Measurements from ENCODE around the gene CFC1B. TPM values are rescaled to one million over a fixed set of nuclear protein-coding genes. Genes with fewer than 3 reads are reported as not detected.
"Not testable (repeated sequence)": the region's sequence is repeated elsewhere in the genome, so short reads cannot be mapped to it uniquely, and the experiment has no call there.

The CFC1B gene
- total RNA-seq, 2 donors from 2014 or later = not detected

DNA sequence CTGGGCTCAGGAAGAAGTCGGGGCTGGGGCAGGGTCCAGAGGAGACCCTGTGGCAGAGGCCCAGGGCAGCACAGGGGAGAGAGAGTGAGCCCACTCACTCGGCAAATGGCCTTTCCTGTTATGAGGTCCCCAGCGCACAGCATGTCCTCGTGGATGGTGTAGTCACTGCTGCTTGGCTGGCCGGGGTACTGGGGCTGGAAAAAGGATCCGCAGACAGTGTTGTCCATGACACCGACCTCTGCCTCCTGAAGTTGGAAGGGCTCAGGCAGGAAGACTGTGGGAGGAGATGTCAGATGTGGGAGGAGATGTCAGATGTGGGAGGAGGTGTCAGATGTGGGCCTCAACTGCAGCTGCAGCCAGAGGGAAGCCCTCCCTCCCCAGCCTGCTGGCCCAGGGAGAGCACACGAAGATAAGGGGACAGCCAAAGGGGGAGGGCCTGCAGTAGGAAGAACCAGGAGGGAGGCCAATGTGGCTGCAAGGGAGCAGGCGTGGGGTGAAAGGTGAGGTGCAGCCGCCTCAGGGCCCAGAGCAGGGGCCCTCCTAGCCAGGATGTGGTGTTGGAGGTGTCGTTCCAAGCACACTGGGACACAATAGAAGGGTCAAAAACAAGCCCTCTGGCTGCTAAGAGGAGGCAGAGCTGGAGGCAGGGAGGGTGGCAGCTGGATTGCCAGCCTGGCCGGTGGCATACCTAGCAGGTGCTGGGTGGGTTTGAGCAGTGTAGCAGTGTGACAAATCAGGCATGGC is 22.9 kb downstream of the CFC1B start:
- not testable (repeated sequence) for H3K27ac Mint-ChIP-seq; H3K4me3 Mint-ChIP-seq; H3K9me3 Mint-ChIP-seq; H3K36me3 Mint-ChIP-seq (ENCODE audit: low read depth); H3K4me1 Mint-ChIP-seq; H3K27me3 Mint-ChIP-seq
- peak; percentile 18 for ATAC-seq (replicated peaks)

DNA sequence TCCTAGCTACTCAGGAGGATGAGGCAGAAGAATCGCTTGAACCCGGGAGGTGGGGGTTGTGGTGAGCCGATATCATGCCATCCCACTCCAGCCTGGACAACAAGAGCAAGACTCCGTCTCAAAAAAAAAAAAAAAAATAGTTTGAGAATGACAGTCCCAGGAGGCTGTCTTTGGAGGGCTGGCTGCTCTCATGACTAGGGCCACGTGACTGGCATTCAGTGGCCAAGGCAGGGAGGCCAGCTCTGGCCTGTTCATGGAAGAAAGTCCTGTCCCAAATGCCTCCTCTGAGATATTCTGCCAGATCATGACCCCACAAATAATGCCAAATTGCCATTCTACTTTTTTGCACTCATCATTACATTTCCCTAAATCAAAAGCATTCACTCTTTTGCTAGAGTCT is 24.0 kb downstream of the CFC1B start:
- not testable (repeated sequence) for H3K9me3 Mint-ChIP-seq; H3K27ac Mint-ChIP-seq; ATAC-seq (replicated peaks); H3K4me1 Mint-ChIP-seq; H3K27me3 Mint-ChIP-seq; H3K4me3 Mint-ChIP-seq; H3K36me3 Mint-ChIP-seq (ENCODE audit: low read depth)

DNA sequence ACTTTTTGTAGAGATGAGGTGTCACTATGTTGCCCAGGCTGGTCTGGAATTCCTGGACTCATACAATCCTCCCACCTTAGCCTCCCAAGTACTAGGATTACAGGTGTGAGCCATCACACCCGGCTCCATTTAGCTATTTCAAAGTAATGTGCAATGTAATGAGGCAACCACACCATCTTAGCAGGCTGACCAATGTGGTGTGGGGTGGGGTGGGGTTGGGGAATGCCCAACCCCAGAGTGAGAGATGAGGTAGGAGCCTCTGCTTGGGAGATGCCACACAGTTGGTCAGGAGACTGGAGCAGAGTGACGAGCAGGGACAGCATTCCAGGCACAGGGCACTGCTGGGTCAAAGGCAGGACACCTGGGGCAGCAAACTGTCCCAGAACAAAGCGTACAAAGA is 27.4 kb downstream of the CFC1B start:
- not testable (repeated sequence) for ATAC-seq (replicated peaks); H3K36me3 Mint-ChIP-seq (ENCODE audit: low read depth); H3K9me3 Mint-ChIP-seq; H3K27ac Mint-ChIP-seq; H3K4me3 Mint-ChIP-seq; H3K27me3 Mint-ChIP-seq; H3K4me1 Mint-ChIP-seq

DNA sequence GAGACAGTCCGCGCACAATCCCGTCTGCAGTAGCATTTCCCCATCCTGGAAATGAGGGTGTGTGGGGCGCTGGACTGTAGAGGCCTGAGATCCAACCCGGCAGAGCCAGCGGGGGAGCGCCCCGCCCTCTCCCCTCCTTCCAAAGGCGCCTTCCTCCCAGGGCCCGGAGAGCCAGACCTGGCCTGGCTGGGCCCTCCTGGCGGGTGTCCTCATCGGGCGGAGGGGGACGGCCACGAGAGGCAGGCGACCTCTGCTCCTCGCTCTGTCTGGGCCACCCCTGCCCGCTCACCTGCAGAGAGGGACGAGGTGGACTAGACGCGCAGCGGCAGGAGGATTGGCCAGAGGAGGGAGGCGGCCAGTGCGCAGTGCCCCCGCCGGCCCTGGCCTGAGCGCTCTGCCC is 28.5 kb downstream of the CFC1B start:
- H3K9me3 Mint-ChIP-seq; H3K4me1 Mint-ChIP-seq; H3K36me3 Mint-ChIP-seq (ENCODE audit: low read depth); ATAC-seq (replicated peaks); H3K4me3 Mint-ChIP-seq; H3K27me3 Mint-ChIP-seq; H3K27ac Mint-ChIP-seq: not testable (repeated sequence)

DNA sequence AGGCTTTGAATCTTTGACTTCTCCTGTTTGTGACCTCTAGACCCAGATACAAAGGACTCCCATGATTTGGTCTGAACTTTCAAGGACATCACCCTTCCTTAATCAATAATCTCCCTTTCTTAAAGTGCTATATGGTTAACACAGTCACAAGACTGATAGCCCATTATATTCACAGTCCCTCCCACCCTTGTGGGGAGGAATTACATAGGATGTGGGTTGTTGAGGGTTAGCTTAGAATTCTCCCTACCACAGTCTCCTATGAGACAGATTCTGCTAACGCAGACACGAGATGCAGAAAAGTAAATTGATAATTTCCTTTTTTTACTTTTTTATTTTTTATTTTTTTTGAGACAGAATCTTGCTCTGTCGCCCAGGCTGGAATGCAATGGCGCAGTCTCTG is 33.2 kb downstream of the CFC1B start:
- H3K27me3 Mint-ChIP-seq; H3K9me3 Mint-ChIP-seq; H3K27ac Mint-ChIP-seq; H3K4me1 Mint-ChIP-seq; H3K4me3 Mint-ChIP-seq; ATAC-seq (replicated peaks); H3K36me3 Mint-ChIP-seq (ENCODE audit: low read depth): not testable (repeated sequence)

DNA sequence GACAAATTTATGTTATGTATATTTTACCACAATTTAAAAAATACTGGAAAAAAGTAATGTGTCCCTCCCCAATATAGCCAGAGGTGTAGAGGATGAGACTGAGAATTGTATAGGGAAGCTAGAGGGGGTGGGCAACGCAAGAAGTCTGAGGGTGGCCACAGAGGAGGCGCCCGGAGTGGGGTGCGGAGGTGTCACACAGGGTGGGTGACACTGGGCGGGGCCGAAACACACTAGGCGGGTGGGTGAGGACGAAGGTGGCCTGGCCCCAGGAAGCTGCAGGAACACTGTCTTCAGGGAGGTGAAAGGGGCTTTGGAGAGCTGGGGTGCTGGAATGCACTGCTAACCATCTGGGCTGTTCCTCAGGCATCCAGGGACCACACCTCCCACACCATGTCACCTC is 35.4 kb downstream of the CFC1B start:
- not testable (repeated sequence) for H3K36me3 Mint-ChIP-seq (ENCODE audit: low read depth); H3K4me3 Mint-ChIP-seq; H3K27me3 Mint-ChIP-seq; H3K9me3 Mint-ChIP-seq; ATAC-seq (replicated peaks); H3K27ac Mint-ChIP-seq; H3K4me1 Mint-ChIP-seq

DNA sequence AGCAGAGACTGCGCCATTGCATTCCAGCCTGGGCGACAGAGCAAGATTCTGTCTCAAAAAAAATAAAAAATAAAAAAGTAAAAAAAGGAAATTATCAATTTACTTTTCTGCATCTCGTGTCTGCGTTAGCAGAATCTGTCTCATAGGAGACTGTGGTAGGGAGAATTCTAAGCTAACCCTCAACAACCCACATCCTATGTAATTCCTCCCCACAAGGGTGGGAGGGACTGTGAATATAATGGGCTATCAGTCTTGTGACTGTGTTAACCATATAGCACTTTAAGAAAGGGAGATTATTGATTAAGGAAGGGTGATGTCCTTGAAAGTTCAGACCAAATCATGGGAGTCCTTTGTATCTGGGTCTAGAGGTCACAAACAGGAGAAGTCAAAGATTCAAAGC is 45.1 kb downstream of the CFC1B start:
- not testable (repeated sequence) for H3K27me3 Mint-ChIP-seq; H3K4me1 Mint-ChIP-seq; H3K4me3 Mint-ChIP-seq; H3K36me3 Mint-ChIP-seq (ENCODE audit: low read depth); H3K9me3 Mint-ChIP-seq; ATAC-seq (replicated peaks); H3K27ac Mint-ChIP-seq

DNA sequence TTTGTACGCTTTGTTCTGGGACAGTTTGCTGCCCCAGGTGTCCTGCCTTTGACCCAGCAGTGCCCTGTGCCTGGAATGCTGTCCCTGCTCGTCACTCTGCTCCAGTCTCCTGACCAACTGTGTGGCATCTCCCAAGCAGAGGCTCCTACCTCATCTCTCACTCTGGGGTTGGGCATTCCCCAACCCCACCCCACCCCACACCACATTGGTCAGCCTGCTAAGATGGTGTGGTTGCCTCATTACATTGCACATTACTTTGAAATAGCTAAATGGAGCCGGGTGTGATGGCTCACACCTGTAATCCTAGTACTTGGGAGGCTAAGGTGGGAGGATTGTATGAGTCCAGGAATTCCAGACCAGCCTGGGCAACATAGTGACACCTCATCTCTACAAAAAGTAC is 50.9 kb downstream of the CFC1B start:
- not testable (repeated sequence) for H3K9me3 Mint-ChIP-seq; H3K27me3 Mint-ChIP-seq; H3K27ac Mint-ChIP-seq; ATAC-seq (replicated peaks); H3K36me3 Mint-ChIP-seq (ENCODE audit: low read depth); H3K4me1 Mint-ChIP-seq; H3K4me3 Mint-ChIP-seq

DNA sequence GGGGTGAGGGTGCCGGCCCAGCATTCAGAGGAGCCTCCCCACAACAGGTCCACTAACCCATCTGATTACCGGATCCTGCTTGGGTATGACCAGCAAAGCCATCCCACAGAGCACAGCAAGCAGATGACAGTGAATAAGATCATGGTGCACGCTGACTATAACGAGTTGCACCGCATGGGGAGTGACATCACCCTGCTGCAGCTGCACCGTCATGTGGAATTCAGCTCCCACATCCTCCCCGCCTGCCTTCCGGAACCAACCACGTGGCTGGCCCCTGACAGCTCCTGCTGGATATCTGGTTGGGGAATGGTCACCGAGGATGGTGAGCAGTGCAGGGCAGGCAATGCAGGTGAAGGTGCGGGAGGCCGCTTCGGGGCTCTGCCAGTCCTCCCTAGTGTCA is 53.2 kb downstream of the CFC1B start:
- not testable (repeated sequence) for ATAC-seq (replicated peaks); H3K27ac Mint-ChIP-seq; H3K27me3 Mint-ChIP-seq; H3K4me3 Mint-ChIP-seq; H3K36me3 Mint-ChIP-seq (ENCODE audit: low read depth); H3K9me3 Mint-ChIP-seq; H3K4me1 Mint-ChIP-seq

DNA sequence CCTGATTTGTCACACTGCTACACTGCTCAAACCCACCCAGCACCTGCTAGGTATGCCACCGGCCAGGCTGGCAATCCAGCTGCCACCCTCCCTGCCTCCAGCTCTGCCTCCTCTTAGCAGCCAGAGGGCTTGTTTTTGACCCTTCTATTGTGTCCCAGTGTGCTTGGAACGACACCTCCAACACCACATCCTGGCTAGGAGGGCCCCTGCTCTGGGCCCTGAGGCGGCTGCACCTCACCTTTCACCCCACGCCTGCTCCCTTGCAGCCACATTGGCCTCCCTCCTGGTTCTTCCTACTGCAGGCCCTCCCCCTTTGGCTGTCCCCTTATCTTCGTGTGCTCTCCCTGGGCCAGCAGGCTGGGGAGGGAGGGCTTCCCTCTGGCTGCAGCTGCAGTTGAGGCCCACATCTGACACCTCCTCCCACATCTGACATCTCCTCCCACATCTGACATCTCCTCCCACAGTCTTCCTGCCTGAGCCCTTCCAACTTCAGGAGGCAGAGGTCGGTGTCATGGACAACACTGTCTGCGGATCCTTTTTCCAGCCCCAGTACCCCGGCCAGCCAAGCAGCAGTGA is 55.3 kb downstream of the CFC1B start:
- H3K36me3 Mint-ChIP-seq (ENCODE audit: low read depth); H3K9me3 Mint-ChIP-seq; H3K4me1 Mint-ChIP-seq; ATAC-seq (replicated peaks); H3K27me3 Mint-ChIP-seq; H3K27ac Mint-ChIP-seq; H3K4me3 Mint-ChIP-seq: not testable (repeated sequence)

DNA sequence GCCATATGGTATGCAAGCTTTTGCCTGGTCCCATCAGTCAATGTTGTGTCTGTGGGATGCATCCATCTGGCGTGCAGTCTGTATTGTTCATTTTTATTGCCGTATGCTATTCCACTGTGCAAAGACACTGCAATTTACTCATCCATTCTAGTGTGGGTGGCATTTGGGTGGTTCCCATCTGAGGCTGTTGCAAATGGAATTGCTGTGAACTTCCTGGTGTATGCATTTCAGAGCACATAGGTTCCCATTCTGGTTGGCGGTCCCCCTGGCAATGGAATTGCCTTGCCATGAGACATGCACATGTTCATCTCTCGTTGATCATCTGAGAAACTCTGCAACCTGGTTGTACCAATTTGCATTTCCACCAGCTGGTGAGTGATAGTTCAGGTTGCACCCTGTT is 56.5 kb downstream of the CFC1B start:
- H3K27me3 Mint-ChIP-seq; H3K27ac Mint-ChIP-seq; H3K36me3 Mint-ChIP-seq (ENCODE audit: low read depth); H3K4me1 Mint-ChIP-seq; H3K9me3 Mint-ChIP-seq; ATAC-seq (replicated peaks); H3K4me3 Mint-ChIP-seq: not testable (repeated sequence)

Other genes with a start within 250 kb of the CFC1B start
- 100 to 1,000 TPM in 1 of 2 donors, 10 to 100 TPM in 1; 79.8 to 134 TPM for gene IMP4, start 178.3 kb upstream of the CFC1B start, total RNA-seq
- gene PTPN18, start 165.2 kb upstream of the CFC1B start, total RNA-seq = 10 to 100 TPM; 60.5 to 69.7 TPM
- gene POTEI, start 11.9 kb upstream of the CFC1B start, total RNA-seq = not detected
- gene CFC1, start 78.4 kb downstream of the CFC1B start, total RNA-seq = not detected
- gene POTEJ, start 90.2 kb downstream of the CFC1B start, total RNA-seq = not detected
- gene GPR148, start 207.8 kb downstream of the CFC1B start, total RNA-seq = not detected
- gene AMER3, start 234.3 kb downstream of the CFC1B start, total RNA-seq = not detected

All from activated T-helper 17 cell treated with anti-CD3 and anti-CD28 coated beads, Interleukin-2, amount 50 U/mL, for 72 hours (primary cell).